Fibroblast of lung (primary cell): ENCODE measurements around the gene FCHO1. TPM values are rescaled to one million over a fixed set of nuclear protein-coding genes. Genes with fewer than 3 reads are reported as not detected.

Source experiments
- DNase-seq, 2 donors: peaks; one replicate each; pipeline versions ENCODE4 v3.0.0 to v3.0.0-alpha.2; 2010; ENCODE audit warnings: low read depth in 2 of 2
- H2AFZ ChIP-seq: 2 replicates; pipeline ENCODE4 v1.5.1; 2012; ENCODE audit warnings: low read length, control low read depth, inconsistent platforms
- H3K27ac ChIP-seq: 2 replicates; pipeline ENCODE4 v1.5.1; 2011; ENCODE audit warnings: low read length, control low read depth; ENCODE audit not compliant: insufficient read depth
- H3K27me3 ChIP-seq: 2 replicates; pipeline ENCODE4 v1.5.1; 2011; ENCODE audit warnings: mild to moderate bottlenecking, low read length; ENCODE audit not compliant: control insufficient read depth, insufficient read depth
- H3K36me3 ChIP-seq: 2 replicates; pipeline ENCODE4 v1.5.1; 2011; ENCODE audit warnings: low read length; ENCODE audit not compliant: control insufficient read depth, insufficient read depth
- H3K4me1 ChIP-seq: 2 replicates; pipeline ENCODE4 v1.5.1; 2011; ENCODE audit warnings: low read length; ENCODE audit not compliant: control insufficient read depth, insufficient read depth; ENCODE audit errors: extremely low read depth
- H3K4me2 ChIP-seq: 2 replicates; pipeline ENCODE4 v1.5.1; 2011; ENCODE audit warnings: low read length, control low read depth; ENCODE audit not compliant: insufficient read depth; ENCODE audit errors: extremely low read depth
- H3K4me3 ChIP-seq, 4 experiments: fragments of 200-600 bp in 1 of 4; sonication (generic) in 1 of 4; replicated peaks in 1 of 4; 2 replicates each; pipeline ENCODE4 v1.5.1; 2011 to 2016; ENCODE audit warnings: low read length in 4 of 4, low read depth in 3 of 4, mild to moderate bottlenecking in 3 of 4, control low read depth in 2 of 4, inconsistent platforms in 1 of 4, mixed read lengths in 1 of 4; ENCODE audit not compliant: insufficient read depth in 1 of 4; ENCODE audit errors: control extremely low read depth in 1 of 4
- H3K79me2 ChIP-seq: 2 replicates; pipeline ENCODE4 v1.5.1; 2012; ENCODE audit warnings: mild to moderate bottlenecking, low read length, inconsistent platforms; ENCODE audit not compliant: control insufficient read depth, insufficient read depth
- H3K9ac ChIP-seq: 2 replicates; pipeline ENCODE4 v1.5.1; 2011; ENCODE audit warnings: mild to moderate bottlenecking, low read length, control low read depth; ENCODE audit not compliant: insufficient read depth
- H3K9me3 ChIP-seq: 2 replicates; pipeline ENCODE4 v1.5.1; 2012; ENCODE audit warnings: low read depth, low read length; ENCODE audit not compliant: control insufficient read depth, insufficient read depth
- H4K20me1 ChIP-seq: 2 replicates; pipeline ENCODE4 v1.5.1; 2011; ENCODE audit warnings: low read length; ENCODE audit not compliant: control insufficient read depth, insufficient read depth; ENCODE audit errors: extremely low read depth
- EZH2 ChIP-seq: IDR thresholded peaks from 2 replicates; pipeline ENCODE4 v1.5.1; 2012; ENCODE audit warnings: low read length, control low read depth, mild to moderate bottlenecking; ENCODE audit errors: missing control alignments
- polyA plus RNA-seq, 2 donors: library from polyadenylated mRNA; depleted of rRNA in 1 of 2; stranded (reverse) in 1 of 2; unstranded in 1 of 2; fragments of >200 nt; gene quantifications; 2 replicates each; pipeline ENCODE4 v1.2.1, GENCODE V29; 2011 to 2012; ENCODE audit warnings: missing spikeins in 1 of 2
- total RNA-seq: library from RNA; depleted of rRNA; stranded (reverse); fragments of >200 nt; gene quantifications from 2 replicates; pipeline ENCODE4 v1.2.1, GENCODE V29; 2014
- TF ChIP-seq, protein P1 (sequence below), 2 donors: IDR thresholded peaks in 1 of 2; conservative IDR thresholded peaks in 1 of 2; 1 replicate in 1 of 2; 2 replicates in 1 of 2; pipeline ENCODE4 v1.5.1; 2011 to 2012; ENCODE audit warnings: low read length in 2 of 2, control low read depth in 1 of 2, inconsistent platforms in 1 of 2, low read depth in 1 of 2, mild to moderate bottlenecking in 1 of 2

Gene FCHO1
- total and polyA plus RNA-seq, 2 donors (not counting 1 experiment from before 2014, with no cell fraction given), result 0.07 to 0.33 TPM

DNA sequence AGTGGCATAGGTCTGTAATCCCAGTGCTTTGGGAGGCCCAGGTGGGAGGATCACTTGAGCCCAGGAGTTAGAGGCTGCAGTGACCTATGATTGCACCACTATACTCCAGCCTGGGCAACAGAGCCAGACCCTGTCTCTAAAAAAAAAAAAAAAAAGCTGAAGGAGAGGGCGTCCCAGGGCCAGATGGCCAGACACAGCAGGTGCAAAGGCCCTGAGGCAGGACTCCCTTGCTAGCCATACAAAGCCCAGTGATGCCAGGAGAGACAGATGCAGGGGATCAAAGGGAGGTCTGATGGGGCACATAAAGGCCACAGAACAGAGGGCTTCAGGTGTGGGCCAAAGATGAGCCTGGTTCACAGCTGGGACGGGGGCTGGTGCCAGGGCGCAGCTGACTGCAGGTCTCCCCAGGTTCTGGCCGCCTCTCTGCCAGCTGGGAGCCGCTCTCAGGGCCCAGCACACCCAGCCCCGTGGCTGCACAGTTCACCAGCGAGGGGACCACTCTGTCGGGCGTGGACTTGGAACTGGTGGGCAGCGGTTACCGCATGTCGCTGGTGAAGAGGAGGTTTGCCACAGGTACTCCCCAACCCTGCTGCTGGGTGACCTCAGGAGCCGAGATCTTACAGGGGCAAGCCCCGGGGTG is 36.1 kb downstream of the FCHO1 start:
- Histone ChIP-seq H3K9ac (no peak overlapping the region), H3K4me3 (no peak overlapping the region), H3K27ac (no peak overlapping the region), H3K9me3 (no peaks in the 10 kb centered on the region), H3K4me1 (no peaks in the 10 kb centered on the region), H2AFZ (no peak overlapping the region), H3K27me3 (no peaks in the 10 kb centered on the region), H3K36me3 (no peaks in the 10 kb centered on the region), H4K20me1 (no peaks in the 10 kb centered on the region), H3K4me2 (no peak overlapping the region), H3K79me2 (no peaks in the 10 kb centered on the region)
- DNase-seq, result no peak
- TF ChIP-seq, protein P1, sequence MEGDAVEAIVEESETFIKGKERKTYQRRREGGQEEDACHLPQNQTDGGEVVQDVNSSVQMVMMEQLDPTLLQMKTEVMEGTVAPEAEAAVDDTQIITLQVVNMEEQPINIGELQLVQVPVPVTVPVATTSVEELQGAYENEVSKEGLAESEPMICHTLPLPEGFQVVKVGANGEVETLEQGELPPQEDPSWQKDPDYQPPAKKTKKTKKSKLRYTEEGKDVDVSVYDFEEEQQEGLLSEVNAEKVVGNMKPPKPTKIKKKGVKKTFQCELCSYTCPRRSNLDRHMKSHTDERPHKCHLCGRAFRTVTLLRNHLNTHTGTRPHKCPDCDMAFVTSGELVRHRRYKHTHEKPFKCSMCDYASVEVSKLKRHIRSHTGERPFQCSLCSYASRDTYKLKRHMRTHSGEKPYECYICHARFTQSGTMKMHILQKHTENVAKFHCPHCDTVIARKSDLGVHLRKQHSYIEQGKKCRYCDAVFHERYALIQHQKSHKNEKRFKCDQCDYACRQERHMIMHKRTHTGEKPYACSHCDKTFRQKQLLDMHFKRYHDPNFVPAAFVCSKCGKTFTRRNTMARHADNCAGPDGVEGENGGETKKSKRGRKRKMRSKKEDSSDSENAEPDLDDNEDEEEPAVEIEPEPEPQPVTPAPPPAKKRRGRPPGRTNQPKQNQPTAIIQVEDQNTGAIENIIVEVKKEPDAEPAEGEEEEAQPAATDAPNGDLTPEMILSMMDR (conservative IDR thresholded peaks at IDR 0.05 in 1 of 2, IDR thresholded peaks at IDR 0.05 in 1 of 2; ENCODE audit: low read depth in 1 of 2, low read length in 2 of 2), result no peak
- TF ChIP-seq EZH2, result no peak

DNA sequence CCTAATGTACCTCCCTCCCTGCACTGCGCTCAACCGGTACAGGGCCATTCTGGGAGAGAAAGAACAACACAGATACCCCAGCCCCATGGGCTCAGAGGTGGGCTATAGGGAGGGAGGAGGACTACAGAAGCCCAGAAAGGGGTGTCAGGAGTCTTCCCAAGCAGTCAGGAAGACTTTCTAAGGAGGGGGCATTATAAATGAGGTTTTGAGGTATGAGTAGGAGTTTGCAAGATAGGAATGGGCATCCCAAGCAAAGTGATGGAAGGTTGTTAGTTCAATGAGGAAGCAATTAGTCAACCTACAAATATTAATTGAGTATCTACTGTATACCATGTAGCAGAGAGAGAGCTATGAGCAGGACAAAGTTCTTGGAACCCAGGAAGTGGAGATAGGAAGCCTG is 37.4 kb downstream of the FCHO1 start:
- Histone ChIP-seq H3K9me3 (no peaks in the 10 kb centered on the region), H3K4me3 (no peak overlapping the region), H3K9ac (no peak overlapping the region), H3K27me3 (peaks cover under 1% of the 10 kb centered on the region), H3K4me1 (no peaks in the 10 kb centered on the region), H3K79me2 (no peaks in the 10 kb centered on the region), H4K20me1 (no peaks in the 10 kb centered on the region), H3K4me2 (no peak overlapping the region), H3K27ac (no peak overlapping the region), H3K36me3 (no peaks in the 10 kb centered on the region), H2AFZ (no peak overlapping the region)
- DNase-seq, result no peak
- TF ChIP-seq EZH2, result no peak
- TF ChIP-seq, protein P1 (conservative IDR thresholded peaks at IDR 0.05 in 1 of 2, IDR thresholded peaks at IDR 0.05 in 1 of 2; ENCODE audit: low read depth in 1 of 2, low read length in 2 of 2), result no peak

DNA sequence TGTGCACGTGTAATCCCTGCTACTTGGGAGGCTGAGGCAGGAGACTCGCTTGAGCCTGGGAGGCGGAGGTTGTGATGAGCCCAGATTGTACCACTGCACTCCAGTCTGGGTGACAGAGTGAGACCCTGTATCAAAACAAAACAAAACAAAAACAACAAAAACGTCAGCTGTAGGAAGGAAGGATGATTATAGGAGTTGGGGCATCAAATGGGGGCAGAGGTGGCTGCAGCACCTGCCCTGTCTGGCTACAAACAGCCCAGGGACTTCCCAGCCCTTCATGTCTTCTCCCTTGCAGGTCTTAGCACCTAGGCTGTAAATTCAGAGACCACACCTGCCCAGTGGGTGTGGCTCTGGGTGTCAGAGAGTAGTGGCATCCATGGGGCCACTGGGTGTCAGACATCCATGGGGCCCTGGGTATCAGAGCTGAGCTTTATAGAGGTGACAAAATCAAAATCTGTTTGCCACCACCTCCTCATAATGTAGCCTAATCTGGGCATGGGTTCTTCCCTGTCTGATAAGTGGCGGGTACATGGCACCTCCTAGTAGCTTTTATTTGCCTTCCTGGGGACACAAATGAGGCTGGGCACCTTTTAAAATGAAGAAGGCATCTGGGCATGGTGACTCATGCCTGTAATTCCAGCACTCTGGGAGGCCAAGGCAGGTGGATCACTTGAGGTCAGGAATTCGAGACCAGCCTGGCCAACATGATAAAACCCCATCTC is 38.9 kb downstream of the FCHO1 start:
- H3K79me2 ChIP-seq, result no peaks in the 10 kb centered on the region
- no peaks in the 10 kb centered on the region for H3K36me3 ChIP-seq
- H3K9ac ChIP-seq, result no peak overlapping the region
- H3K9me3 ChIP-seq, result no peaks in the 10 kb centered on the region
- no peak for DNase-seq
- no peak overlapping the region for H2AFZ ChIP-seq
- no peaks in the 10 kb centered on the region for H3K4me1 ChIP-seq
- no peaks in the 10 kb centered on the region for H4K20me1 ChIP-seq
- no peak overlapping the region for H3K27ac ChIP-seq
- H3K27me3 ChIP-seq, result peaks cover 15% of the 10 kb centered on the region
- TF ChIP-seq, protein P1 (conservative IDR thresholded peaks at IDR 0.05 in 1 of 2, IDR thresholded peaks at IDR 0.05 in 1 of 2; ENCODE audit: low read depth in 1 of 2, low read length in 2 of 2), result no peak
- no peak for TF ChIP-seq EZH2
- H3K4me2 ChIP-seq, result no peak overlapping the region
- no peak overlapping the region for H3K4me3 ChIP-seq
